A549 (cell line): Measurements from ENCODE around the gene MAP2K7. TPM values are rescaled to one million over a fixed set of nuclear protein-coding genes. Genes with fewer than 3 reads are reported as not detected.

Source experiments
- ATAC-seq, 2 experiments: fragments of 200-7000 bp in 1 of 2; fragments of >200 bp in 1 of 2; cut with Nextera tagmentation in 1 of 2; cut with Tn5 transposase in 1 of 2; 3 replicates each; pipeline versions ENCODE4 v1.8.0 to v1.9.1; 2018 to 2020; ENCODE audit warnings: mild to moderate bottlenecking in 1 of 2, moderate library complexity in 1 of 2
- CTCF ChIA-PET: fragments of 300-600 bp; sonication (Branson Sonifier 250); formaldehyde crosslinking; extraction: SDS; loops from one replicate; lab custom pipeline; 2021; ENCODE audit warnings: antibody characterized with exemption, inconsistent platforms; lab: Yijun Ruan, JAX
- POLR2A ChIA-PET: fragments of 350-600 bp; formaldehyde crosslinking; extraction: SDS; loops from one replicate; lab custom pipeline; 2021; ENCODE audit warnings: antibody characterized with exemption, inconsistent platforms; lab: Yijun Ruan, JAX
- DNase-seq, 2 experiments: peaks; one replicate each; pipeline versions ENCODE4 v3.0.0 to v3.0.0-alpha.2; 2011 to 2016; ENCODE audit warnings: low read depth in 1 of 2, low spot score in 1 of 2
- FAIRE-seq: peaks from 2 replicates; lab custom pipeline; 2011; peaks lifted over from hg19 to GRCh38; lab: Jason Lieb, UNC
- H3K27ac ChIP-seq, 2 experiments: fragments of >200 bp; sonication (Bioruptor Twin); formaldehyde crosslinking; 3 replicates each; pipeline ENCODE4 v1.5.1; 2016 to 2017
- H3K4me1 ChIP-seq: fragments of >200 bp; sonication (Bioruptor Twin); formaldehyde crosslinking; 3 replicates; pipeline ENCODE4 v1.6.1; 2016
- H3K4me2 ChIP-seq: fragments of >200 bp; sonication (Bioruptor Twin); formaldehyde crosslinking; 3 replicates; pipeline ENCODE4 v1.6.1; 2016
- H3K4me3 ChIP-seq: fragments of >200 bp; sonication (Bioruptor Twin); formaldehyde crosslinking; 3 replicates; pipeline ENCODE4 v1.5.1; 2016
- H3K9me3 ChIP-seq: fragments of >200 bp; sonication (Bioruptor Twin); formaldehyde crosslinking; 3 replicates; pipeline ENCODE4 v1.6.1; 2016
- CBX2 ChIP-seq: fragments of 200-600 bp; sonication (generic); IDR thresholded peaks from 2 replicates; pipeline ENCODE4 v1.6.1; 2016; ENCODE audit warnings: low read depth, mild to moderate bottlenecking, borderline replicate concordance
- CBX8 ChIP-seq: fragments of 200-600 bp; sonication (generic); IDR thresholded peaks from 2 replicates; pipeline ENCODE4 v1.6.1; 2016
- CEBPB ChIP-seq, 2 experiments: fragments of >200 bp in 1 of 2; sonication (Bioruptor Twin) in 1 of 2; formaldehyde crosslinking in 1 of 2; IDR thresholded peaks; 2 replicates each; pipeline ENCODE4 v1.6.1; 2012 to 2016
- CHD4 ChIP-seq: fragments of 200-600 bp; sonication (generic); IDR thresholded peaks from 2 replicates; pipeline ENCODE4 v1.6.1; 2016; ENCODE audit warnings: antibody characterized with exemption, mild to moderate bottlenecking, borderline replicate concordance
- ESRRA ChIP-seq: fragments of 150-350 bp; IDR thresholded peaks from 2 replicates; pipeline ENCODE4 v1.6.1; 2014; ENCODE audit warnings: mild to moderate bottlenecking, low read length, borderline replicate concordance
- GATA3 ChIP-seq: IDR thresholded peaks from 2 replicates; pipeline ENCODE4 v1.6.1; 2012; ENCODE audit warnings: borderline replicate concordance
- HDAC2 ChIP-seq: fragments of 200-600 bp; sonication (generic); IDR thresholded peaks from 2 replicates; pipeline ENCODE4 v1.6.1; 2016
- HOXB13 ChIP-seq: fragments of 250-450 bp; sonication (Bioruptor Pico); IDR thresholded peaks from 2 replicates; pipeline ENCODE4 v1.5.0; 2020; ENCODE audit warnings: low read depth, mild to moderate bottlenecking, moderate library complexity
- JUNB ChIP-seq: fragments of >200 bp; sonication (Bioruptor Twin); formaldehyde crosslinking; IDR thresholded peaks from 2 replicates; pipeline ENCODE4 v1.6.1; 2016
- KDM1A ChIP-seq: fragments of 200-600 bp; sonication (generic); IDR thresholded peaks from 2 replicates; pipeline ENCODE4 v1.6.1; 2016; ENCODE audit warnings: low read depth, mild to moderate bottlenecking
- MAX ChIP-seq: IDR thresholded peaks from 2 replicates; pipeline ENCODE4 v1.6.1; 2012
- NFE2L2 ChIP-seq: fragments of 150-350 bp; conservative IDR thresholded peaks from 2 replicates; pipeline ENCODE4 v1.6.1; 2014; ENCODE audit warnings: low read length
- NPAS2 ChIP-seq: fragments of 250-450 bp; sonication (Bioruptor Pico); IDR thresholded peaks from 2 replicates; pipeline ENCODE4 v1.8.0; 2022; ENCODE audit warnings: mild to moderate bottlenecking, moderate library complexity, borderline replicate concordance
- POLR2AphosphoS2 ChIP-seq: conservative IDR thresholded peaks from 2 replicates; pipeline ENCODE4 v1.6.1; 2012; ENCODE audit warnings: low read length, improper control_type of control experiment, inconsistent platforms
- RFX5 ChIP-seq: fragments of 450-650 bp; IDR thresholded peaks from 2 replicates; pipeline ENCODE4 v1.7.1; 2014; ENCODE audit warnings: antibody characterized with exemption, mild to moderate bottlenecking, moderate library complexity
- RNF2 ChIP-seq: fragments of 200-600 bp; sonication (generic); IDR thresholded peaks from 2 replicates; pipeline ENCODE4 v1.6.1; 2016; ENCODE audit warnings: low read depth, mild to moderate bottlenecking, antibody characterized with exemption, moderate library complexity, borderline replicate concordance
- SREBF2 ChIP-seq: fragments of 450-650 bp; IDR thresholded peaks from 2 replicates; pipeline ENCODE4 v1.6.1; 2014; ENCODE audit warnings: mild to moderate bottlenecking, moderate library complexity
- ZSCAN20 ChIP-seq: fragments of 250-450 bp; sonication (Bioruptor Pico); IDR thresholded peaks from 2 replicates; pipeline ENCODE4 v1.8.0; 2022; ENCODE audit warnings: mild to moderate bottlenecking, moderate library complexity
- WGBS: methylation state at CpG from one replicate; pipeline ENCODE4 v1.1.6; 2017; ENCODE audit errors: missing lambda C conversion rate; 5-methylcytosine and 5-hydroxymethylcytosine counted together
- polyA plus RNA-seq, 4 experiments: library from polyadenylated mRNA; depleted of rRNA in 3 of 4; stranded (reverse); fragments of >200 nt; fragmentation: RNase III in 1 of 4; extraction: RNeasy Plus Mini Kit Qiagen cat#74134 plus additional on column Dnase treatment in 1 of 4; gene quantifications; 2 replicates in 3 of 4; 3 replicates in 1 of 4; pipeline ENCODE4 v1.2.3, GENCODE V29; 2011 to 2017
- TF ChIP-seq, protein P1 (sequence below): fragments of 150-350 bp; IDR thresholded peaks from 2 replicates; pipeline ENCODE4 v1.6.1; 2014; ENCODE audit warnings: low read depth, mild to moderate bottlenecking, low read length
- TF ChIP-seq, protein P2 (sequence below): IDR thresholded peaks from 2 replicates; pipeline ENCODE4 v1.6.1; 2012
- TF ChIP-seq, protein P3 (sequence below): fragments of >200 bp; sonication (Bioruptor Twin); formaldehyde crosslinking; IDR thresholded peaks from 3 replicates; pipeline ENCODE4 v1.5.1; 2016

MAP2K7 gene
- polyA plus RNA-seq, 2 of the 4 experiments (the other 2 are of a cell fraction): 5.5 to 19.4 TPM

GRCh38 chr19:7898967-7899366, 4.7 kb upstream of the MAP2K7 start (continued):
- TF ChIP-seq, protein P1, sequence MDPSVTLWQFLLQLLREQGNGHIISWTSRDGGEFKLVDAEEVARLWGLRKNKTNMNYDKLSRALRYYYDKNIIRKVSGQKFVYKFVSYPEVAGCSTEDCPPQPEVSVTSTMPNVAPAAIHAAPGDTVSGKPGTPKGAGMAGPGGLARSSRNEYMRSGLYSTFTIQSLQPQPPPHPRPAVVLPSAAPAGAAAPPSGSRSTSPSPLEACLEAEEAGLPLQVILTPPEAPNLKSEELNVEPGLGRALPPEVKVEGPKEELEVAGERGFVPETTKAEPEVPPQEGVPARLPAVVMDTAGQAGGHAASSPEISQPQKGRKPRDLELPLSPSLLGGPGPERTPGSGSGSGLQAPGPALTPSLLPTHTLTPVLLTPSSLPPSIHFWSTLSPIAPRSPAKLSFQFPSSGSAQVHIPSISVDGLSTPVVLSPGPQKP: no peak
- no peak for TF ChIP-seq MAX

DNA sequence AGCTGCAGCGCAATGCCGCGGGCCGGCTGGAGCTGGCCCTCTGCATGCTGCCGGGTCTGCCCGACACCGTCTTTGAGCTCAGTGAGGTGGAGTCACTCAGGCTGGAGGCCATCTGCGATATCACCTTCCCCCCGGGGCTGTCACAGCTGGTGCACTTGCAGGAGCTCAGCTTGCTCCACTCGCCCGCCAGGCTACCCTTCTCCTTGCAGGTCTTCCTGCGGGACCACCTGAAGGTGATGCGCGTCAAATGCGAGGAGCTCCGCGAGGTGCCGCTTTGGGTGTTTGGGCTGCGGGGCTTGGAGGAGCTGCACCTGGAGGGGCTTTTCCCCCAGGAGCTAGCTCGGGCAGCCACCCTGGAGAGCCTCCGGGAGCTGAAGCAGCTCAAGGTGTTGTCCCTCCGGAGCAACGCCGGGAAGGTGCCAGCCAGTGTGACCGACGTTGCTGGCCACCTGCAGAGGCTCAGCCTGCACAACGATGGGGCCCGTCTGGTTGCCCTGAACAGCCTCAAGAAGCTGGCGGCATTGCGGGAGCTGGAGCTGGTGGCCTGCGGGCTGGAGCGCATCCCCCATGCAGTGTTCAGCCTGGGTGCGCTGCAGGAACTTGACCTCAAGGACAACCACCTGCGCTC, 3.8 kb upstream of the MAP2K7 start:
- Histone ChIP-seq H3K4me3 (no peak overlapping the region), H3K27ac (no peak overlapping the region), H3K4me1 (peaks cover 2% of the 10 kb centered on the region; the same call in 2 of the 3 replicates), H3K4me2 (no peak overlapping the region), H3K9me3 (no peaks in the 10 kb centered on the region)
- CTCF ChIA-PET: interaction anchor here (0.5 to 3.3 kb wide), 8 partner anchors 9 to 47 kb away, joined by 3 to 13 read pairs (median 4); partner anchors contain the start of gene LRRC8E
- DNase-seq (no peak), ATAC-seq (no peak), FAIRE-seq (no peak)
- TF ChIP-seq HOXB13 (CRISPR knock-in tag): no peak
- TF ChIP-seq JUNB: no peak
- TF ChIP-seq ESRRA: no peak
- TF ChIP-seq GATA3: no peak
- TF ChIP-seq NFE2L2: no peak
- no peak for TF ChIP-seq CEBPB (IDR thresholded peaks at IDR 0.05)
- POLR2A ChIA-PET: no interaction called here
- 94% methylated on average over 16 of the region's 34 CpGs for WGBS

DNA sequence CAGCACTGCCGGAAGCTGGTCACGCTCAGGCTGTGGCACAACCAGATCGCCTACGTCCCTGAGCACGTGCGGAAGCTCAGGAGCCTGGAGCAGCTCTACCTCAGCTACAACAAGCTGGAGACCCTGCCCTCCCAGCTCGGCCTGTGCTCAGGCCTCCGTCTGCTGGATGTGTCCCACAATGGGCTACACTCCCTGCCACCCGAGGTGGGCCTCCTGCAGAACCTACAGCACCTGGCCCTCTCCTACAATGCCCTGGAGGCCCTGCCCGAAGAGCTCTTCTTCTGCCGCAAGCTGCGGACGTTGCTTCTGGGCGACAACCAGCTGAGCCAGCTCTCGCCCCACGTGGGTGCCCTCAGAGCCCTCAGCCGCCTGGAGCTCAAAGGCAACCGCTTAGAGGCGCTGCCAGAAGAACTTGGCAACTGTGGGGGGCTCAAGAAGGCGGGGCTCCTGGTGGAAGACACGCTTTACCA, 3.2 kb upstream of the MAP2K7 start:
- Histone ChIP-seq H3K9me3 (no peaks in the 10 kb centered on the region), H3K4me3 (no peak overlapping the region), H3K27ac (no peak overlapping the region), H3K4me2 (no peak overlapping the region)
- ATAC-seq (no peak), DNase-seq (no peak)
- WGBS: 92% methylated on average over 9 of the region's 21 CpGs
- TF ChIP-seq NPAS2 (CRISPR knock-in tag) (no peak), POLR2AphosphoS2 (no peak), CHD4 (no peak)
- TF ChIP-seq, protein P2, sequence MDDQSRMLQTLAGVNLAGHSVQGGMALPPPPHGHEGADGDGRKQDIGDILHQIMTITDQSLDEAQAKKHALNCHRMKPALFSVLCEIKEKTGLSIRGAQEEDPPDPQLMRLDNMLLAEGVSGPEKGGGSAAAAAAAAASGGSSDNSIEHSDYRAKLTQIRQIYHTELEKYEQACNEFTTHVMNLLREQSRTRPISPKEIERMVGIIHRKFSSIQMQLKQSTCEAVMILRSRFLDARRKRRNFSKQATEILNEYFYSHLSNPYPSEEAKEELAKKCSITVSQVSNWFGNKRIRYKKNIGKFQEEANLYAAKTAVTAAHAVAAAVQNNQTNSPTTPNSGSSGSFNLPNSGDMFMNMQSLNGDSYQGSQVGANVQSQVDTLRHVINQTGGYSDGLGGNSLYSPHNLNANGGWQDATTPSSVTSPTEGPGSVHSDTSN: no peak
- TF ChIP-seq, all 56 proteins: peak for 0
- CTCF ChIA-PET: interaction anchor here (0.7 to 3.3 kb wide), 6 partner anchors 8 to 47 kb away, joined by 3 to 13 read pairs (median 6); partner anchors contain the start of gene LRRC8E
- POLR2A ChIA-PET: no interaction called here
- peaks cover 7% of the 10 kb centered on the region for H3K4me1 ChIP-seq
- FAIRE-seq: no peak

DNA sequence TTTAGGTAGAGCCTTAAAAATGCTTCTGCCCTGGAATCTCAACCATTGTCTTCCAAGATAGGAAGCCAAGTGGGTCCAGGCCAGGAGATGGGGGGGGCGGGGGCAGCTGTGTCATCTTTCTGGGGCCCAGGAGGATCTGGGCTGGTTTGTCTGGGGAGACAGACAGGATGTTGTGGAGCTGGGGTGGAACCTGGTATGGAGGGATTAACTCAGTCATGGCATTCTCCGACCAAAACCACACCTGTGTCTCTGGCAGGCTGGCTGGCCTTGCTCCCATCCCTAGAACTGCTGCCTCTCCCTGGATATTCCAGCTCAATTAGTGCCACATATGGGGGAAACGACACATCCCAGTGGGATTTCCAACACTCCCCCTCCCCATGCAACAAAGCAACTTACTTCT, 2.7 kb upstream of the MAP2K7 start:
- ChIA-PET CTCF (interaction anchor here (1.2 to 3.3 kb wide), 6 partner anchors 12 to 48 kb away, joined by 3 to 13 read pairs (median 7); partner anchors contain the start of gene LRRC8E), POLR2A (interaction anchor here (1.8 kb wide), 1 partner anchor 8 kb away, joined by 4 read pairs; no protein-coding TSS in a partner anchor)
- ATAC-seq (no peak), DNase-seq (no peak), FAIRE-seq (no peak)
- H3K4me1 ChIP-seq: peaks cover 8% of the 10 kb centered on the region
- no peak overlapping the region for H3K4me3 ChIP-seq
- H3K9me3 ChIP-seq: no peaks in the 10 kb centered on the region
- H3K4me2 ChIP-seq: no peak overlapping the region
- H3K27ac ChIP-seq: no peak overlapping the region
- TF ChIP-seq MAX (no peak), RNF2 (no peak), RFX5 (no peak), HDAC2 (no peak), SREBF2 (no peak), CBX2 (no peak), ZSCAN20 (no peak), HOXB13 (CRISPR knock-in tag) (no peak), KDM1A (no peak), CBX8 (no peak)
- TF ChIP-seq, protein P3, sequence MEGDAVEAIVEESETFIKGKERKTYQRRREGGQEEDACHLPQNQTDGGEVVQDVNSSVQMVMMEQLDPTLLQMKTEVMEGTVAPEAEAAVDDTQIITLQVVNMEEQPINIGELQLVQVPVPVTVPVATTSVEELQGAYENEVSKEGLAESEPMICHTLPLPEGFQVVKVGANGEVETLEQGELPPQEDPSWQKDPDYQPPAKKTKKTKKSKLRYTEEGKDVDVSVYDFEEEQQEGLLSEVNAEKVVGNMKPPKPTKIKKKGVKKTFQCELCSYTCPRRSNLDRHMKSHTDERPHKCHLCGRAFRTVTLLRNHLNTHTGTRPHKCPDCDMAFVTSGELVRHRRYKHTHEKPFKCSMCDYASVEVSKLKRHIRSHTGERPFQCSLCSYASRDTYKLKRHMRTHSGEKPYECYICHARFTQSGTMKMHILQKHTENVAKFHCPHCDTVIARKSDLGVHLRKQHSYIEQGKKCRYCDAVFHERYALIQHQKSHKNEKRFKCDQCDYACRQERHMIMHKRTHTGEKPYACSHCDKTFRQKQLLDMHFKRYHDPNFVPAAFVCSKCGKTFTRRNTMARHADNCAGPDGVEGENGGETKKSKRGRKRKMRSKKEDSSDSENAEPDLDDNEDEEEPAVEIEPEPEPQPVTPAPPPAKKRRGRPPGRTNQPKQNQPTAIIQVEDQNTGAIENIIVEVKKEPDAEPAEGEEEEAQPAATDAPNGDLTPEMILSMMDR: no peak
- 92% methylated on average over 3 of the region's 3 CpGs for WGBS
